ENCODE measurements around the gene NUAK1.

DNA sequence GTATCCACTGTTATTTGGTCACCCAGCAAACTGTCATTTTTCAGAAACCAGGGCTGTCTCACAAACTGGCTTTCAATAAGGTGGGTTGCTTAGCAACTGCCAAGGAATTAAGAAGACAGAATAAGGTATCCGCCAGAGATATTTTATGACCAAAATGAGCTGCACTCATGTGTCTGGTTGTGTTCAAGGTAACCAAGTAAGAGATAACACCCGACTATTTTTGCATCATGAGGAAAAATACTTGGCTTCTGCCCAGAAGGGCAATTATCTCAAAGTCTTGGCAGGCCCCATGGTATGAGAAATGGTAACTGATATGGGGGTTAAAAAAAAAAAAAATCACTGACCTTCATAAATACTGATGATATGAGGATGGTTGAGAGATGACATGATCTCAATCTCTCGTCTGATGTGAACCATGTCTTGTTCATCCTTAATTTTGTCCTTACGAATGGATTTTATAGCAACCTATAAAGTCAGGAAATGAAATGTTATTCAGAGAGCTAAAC, 32.6 kb downstream of the NUAK1 start:
- TF ChIP-seq, protein P1, sequence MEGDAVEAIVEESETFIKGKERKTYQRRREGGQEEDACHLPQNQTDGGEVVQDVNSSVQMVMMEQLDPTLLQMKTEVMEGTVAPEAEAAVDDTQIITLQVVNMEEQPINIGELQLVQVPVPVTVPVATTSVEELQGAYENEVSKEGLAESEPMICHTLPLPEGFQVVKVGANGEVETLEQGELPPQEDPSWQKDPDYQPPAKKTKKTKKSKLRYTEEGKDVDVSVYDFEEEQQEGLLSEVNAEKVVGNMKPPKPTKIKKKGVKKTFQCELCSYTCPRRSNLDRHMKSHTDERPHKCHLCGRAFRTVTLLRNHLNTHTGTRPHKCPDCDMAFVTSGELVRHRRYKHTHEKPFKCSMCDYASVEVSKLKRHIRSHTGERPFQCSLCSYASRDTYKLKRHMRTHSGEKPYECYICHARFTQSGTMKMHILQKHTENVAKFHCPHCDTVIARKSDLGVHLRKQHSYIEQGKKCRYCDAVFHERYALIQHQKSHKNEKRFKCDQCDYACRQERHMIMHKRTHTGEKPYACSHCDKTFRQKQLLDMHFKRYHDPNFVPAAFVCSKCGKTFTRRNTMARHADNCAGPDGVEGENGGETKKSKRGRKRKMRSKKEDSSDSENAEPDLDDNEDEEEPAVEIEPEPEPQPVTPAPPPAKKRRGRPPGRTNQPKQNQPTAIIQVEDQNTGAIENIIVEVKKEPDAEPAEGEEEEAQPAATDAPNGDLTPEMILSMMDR (IDR thresholded peaks at IDR 0.05), result no peak
- TF ChIP-seq POLR2A (IDR thresholded peaks at IDR 0.05), result no peak
- TF ChIP-seq EP300 (IDR thresholded peaks at IDR 0.05), result no peak
- TF ChIP-seq POLR2AphosphoS5 (IDR thresholded peaks at IDR 0.05), result no peak
